Adrenal gland (tissue), 5 donors: ENCODE results near the gene SRPK1.
"Not testable (repeated sequence)": the region's sequence is repeated elsewhere in the genome, so short reads cannot be mapped to it uniquely, and the experiment has no call there.

Source experiments
- CTCF ChIP-seq, 6 experiments: fragments of 450-650 bp in 4 of 6; fragments of 200-600 bp in 2 of 6; sonication (generic) in 1 of 6; IDR thresholded peaks; 1 replicate in 5 of 6; 2 replicates in 1 of 6; pipeline versions ENCODE4 v1.5.1 to v1.8.0; 2016 to 2021; ENCODE audit warnings: antibody characterized with exemption in 6 of 6, mild to moderate bottlenecking in 2 of 6, moderate library complexity in 1 of 6
- POLR2A ChIP-seq, 2 donors: fragments of 450-650 bp; IDR thresholded peaks; one replicate each; pipeline ENCODE4 v1.6.1; 2017; ENCODE audit warnings: antibody characterized with exemption in 2 of 2, mild to moderate bottlenecking in 2 of 2, moderate library complexity in 1 of 2
- donor health status: DM: no; HTN: no; CAD: no.

GRCh38 chr6:35939259-35939658, 18.4 kb upstream of the SRPK1 start:
- not testable (repeated sequence) for TF ChIP-seq CTCF, POLR2A (IDR thresholded peaks at IDR 0.05)
